Measurements from ENCODE around the gene NSUN2. TPM values are rescaled to one million over a fixed set of nuclear protein-coding genes. Genes with fewer than 3 reads are reported as not detected.

Gene NSUN2
- total RNA-seq, 1 donor from 2014 or later: 30.8 TPM

GRCh38 chr5:6554812-6555211, 78.0 kb downstream of the NSUN2 start:
- Histone ChIP-seq H3K27ac (ENCODE audit: low read depth, low read length) (no peak overlapping the region), H3K4me1 (ENCODE audit: control insufficient read depth in 3 of 3, insufficient read depth in 3 of 3, low read length in 3 of 3) (peaks cover 10 to 25% (median 21%) of the 10 kb centered on the region in 3 donors), H3K9me3 (ENCODE audit: control insufficient read depth in 3 of 3, low read length in 3 of 3) (no peaks in the 10 kb centered on the region), H3K27me3 (ENCODE audit: control insufficient read depth in 3 of 3, insufficient read depth in 3 of 3, low read length in 3 of 3) (no peaks in the 10 kb centered on the region), H3K9ac (ENCODE audit: low read depth in 1 of 3, low read length in 3 of 3) (no peak overlapping the region), H3K36me3 (ENCODE audit: control insufficient read depth in 3 of 3, insufficient read depth in 3 of 3, low read length in 3 of 3) (no peaks in the 10 kb centered on the region), H3K4me3 (ENCODE audit: low read length in 3 of 3) (no peak overlapping the region)

- no peaks in the 10 kb centered on the region for H3K27me3 ChIP-seq (ENCODE audit: control insufficient read depth in 3 of 3, insufficient read depth in 3 of 3, low read length in 3 of 3)
- H3K4me3 ChIP-seq (ENCODE audit: low read length in 3 of 3): no peak overlapping the region
- no peak overlapping the region for H3K9ac ChIP-seq (ENCODE audit: low read depth in 1 of 3, low read length in 3 of 3)
- no peak overlapping the region for H3K27ac ChIP-seq (ENCODE audit: low read depth, low read length)
- no peaks in the 10 kb centered on the region for H3K36me3 ChIP-seq (ENCODE audit: control insufficient read depth in 3 of 3, insufficient read depth in 3 of 3, low read length in 3 of 3)
- peaks cover 10 to 25% (median 23%) of the 10 kb centered on the region in 3 donors for H3K4me1 ChIP-seq (ENCODE audit: control insufficient read depth in 3 of 3, insufficient read depth in 3 of 3, low read length in 3 of 3)
- H3K9me3 ChIP-seq (ENCODE audit: control insufficient read depth in 3 of 3, low read length in 3 of 3): no peaks in the 10 kb centered on the region
Observed at GRCh38 chr5:6553972-6554371, 78.9 kb downstream of the NSUN2 start.

- Histone ChIP-seq H3K27ac (ENCODE audit: low read depth, low read length) (no peak overlapping the region), H3K36me3 (ENCODE audit: control insufficient read depth in 3 of 3, insufficient read depth in 3 of 3, low read length in 3 of 3) (no peaks in the 10 kb centered on the region), H3K4me3 (ENCODE audit: low read length in 3 of 3) (no peak overlapping the region), H3K9ac (ENCODE audit: low read depth in 1 of 3, low read length in 3 of 3) (no peak overlapping the region), H3K27me3 (ENCODE audit: control insufficient read depth in 3 of 3, insufficient read depth in 3 of 3, low read length in 3 of 3) (no peaks in the 10 kb centered on the region), H3K4me1 (ENCODE audit: control insufficient read depth in 3 of 3, insufficient read depth in 3 of 3, low read length in 3 of 3) (peaks cover 10 to 25% (median 23%) of the 10 kb centered on the region in 3 donors), H3K9me3 (ENCODE audit: control insufficient read depth in 3 of 3, low read length in 3 of 3) (no peaks in the 10 kb centered on the region)
Observed at GRCh38 chr5:6552612-6553011, 80.2 kb downstream of the NSUN2 start.

GRCh38 chr5:6551955-6552313, 80.9 kb downstream of the NSUN2 start:
- Histone ChIP-seq H3K4me1 (ENCODE audit: control insufficient read depth in 3 of 3, insufficient read depth in 3 of 3, low read length in 3 of 3) (peaks cover 10 to 30% (median 23%) of the 10 kb centered on the region in 3 donors), H3K27ac (ENCODE audit: low read depth, low read length) (peak overlapping the region; percentile 75), H3K4me3 (ENCODE audit: low read length in 3 of 3) (no peak overlapping the region), H3K9me3 (ENCODE audit: control insufficient read depth in 3 of 3, low read length in 3 of 3) (no peaks in the 10 kb centered on the region), H3K36me3 (ENCODE audit: control insufficient read depth in 3 of 3, insufficient read depth in 3 of 3, low read length in 3 of 3) (no peaks in the 10 kb centered on the region), H3K9ac (ENCODE audit: low read depth in 1 of 3, low read length in 3 of 3) (no peak overlapping the region), H3K27me3 (ENCODE audit: control insufficient read depth in 3 of 3, insufficient read depth in 3 of 3, low read length in 3 of 3) (no peaks in the 10 kb centered on the region)

GRCh38 chr5:6551287-6551954, 81.4 kb downstream of the NSUN2 start:
- no peaks in the 10 kb centered on the region for H3K36me3 ChIP-seq (ENCODE audit: control insufficient read depth in 3 of 3, insufficient read depth in 3 of 3, low read length in 3 of 3)
- peaks cover 11 to 30% (median 28%) of the 10 kb centered on the region in 3 donors for H3K4me1 ChIP-seq (ENCODE audit: control insufficient read depth in 3 of 3, insufficient read depth in 3 of 3, low read length in 3 of 3)
- H3K27me3 ChIP-seq (ENCODE audit: control insufficient read depth in 3 of 3, insufficient read depth in 3 of 3, low read length in 3 of 3): no peaks in the 10 kb centered on the region
- peak overlapping the region; percentile 75 for H3K27ac ChIP-seq (ENCODE audit: low read depth, low read length)
- no peaks in the 10 kb centered on the region for H3K9me3 ChIP-seq (ENCODE audit: control insufficient read depth in 3 of 3, low read length in 3 of 3)
- peak overlapping the region in 1 of 3 donors; percentile 58 for H3K9ac ChIP-seq (ENCODE audit: low read depth in 1 of 3, low read length in 3 of 3)
- H3K4me3 ChIP-seq (ENCODE audit: low read length in 3 of 3): peak overlapping the region in 2 of 3 donors; percentile 27 to 54

- H3K27ac ChIP-seq (ENCODE audit: low read depth, low read length): peak overlapping the region; percentile 75
- H3K36me3 ChIP-seq (ENCODE audit: control insufficient read depth in 3 of 3, insufficient read depth in 3 of 3, low read length in 3 of 3): no peaks in the 10 kb centered on the region
- peaks cover 18 to 35% (median 33%) of the 10 kb centered on the region in 3 donors for H3K4me1 ChIP-seq (ENCODE audit: control insufficient read depth in 3 of 3, insufficient read depth in 3 of 3, low read length in 3 of 3)
- no peaks in the 10 kb centered on the region for H3K9me3 ChIP-seq (ENCODE audit: control insufficient read depth in 3 of 3, low read length in 3 of 3)
- no peaks in the 10 kb centered on the region for H3K27me3 ChIP-seq (ENCODE audit: control insufficient read depth in 3 of 3, insufficient read depth in 3 of 3, low read length in 3 of 3)
- H3K4me3 ChIP-seq (ENCODE audit: low read length in 3 of 3): no peak overlapping the region
- no peak overlapping the region for H3K9ac ChIP-seq (ENCODE audit: low read depth in 1 of 3, low read length in 3 of 3)
Observed at GRCh38 chr5:6550628-6551027, 82.2 kb downstream of the NSUN2 start.

Other genes starting within 250 kb of the NSUN2 start
- 0.52 TPM for gene UBE2QL1, start 184.2 kb downstream of the NSUN2 start, total RNA-seq
- gene SRD5A1, start 396 bp upstream of the NSUN2 start, total RNA-seq: 4.2 TPM
- gene TENT4A, start 80.4 kb upstream of the NSUN2 start, total RNA-seq: 15.1 TPM

All from skeletal muscle tissue (tissue), 4 donors.